ENCODE results near the gene KCNH6.

DNA sequence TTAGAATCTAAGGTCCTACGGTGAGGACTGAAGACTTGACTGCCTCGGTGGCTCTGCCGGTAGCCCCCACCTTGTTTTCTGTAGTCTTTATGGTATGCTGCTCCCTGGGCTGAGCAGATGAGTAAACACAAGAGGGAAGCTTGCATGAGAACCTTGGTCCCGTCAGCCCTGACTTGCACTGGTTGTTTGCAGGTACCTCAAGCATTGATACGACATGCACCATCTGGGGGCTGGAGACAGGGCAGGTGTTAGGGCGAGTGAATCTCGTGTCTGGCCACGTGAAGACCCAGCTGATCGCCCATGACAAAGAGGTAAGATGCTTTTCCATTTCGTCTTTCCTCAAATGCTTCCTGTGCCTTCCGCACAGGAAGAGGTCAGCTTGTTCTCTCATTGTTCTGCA is 56.5 kb downstream of the KCNH6 start:
- TF ChIP-seq POU2F2 (IDR thresholded peaks at IDR 0.05; ENCODE audit: low read depth, low read length), result no peak
- TF ChIP-seq TAF1 (IDR thresholded peaks at IDR 0.05; ENCODE audit: low read depth, low read length), result no peak
- no peak for TF ChIP-seq POLR2A (IDR thresholded peaks at IDR 0.05; ENCODE audit: low read depth, low read length)
- TF ChIP-seq POLR2AphosphoS5 (IDR thresholded peaks at IDR 0.05; ENCODE audit: low read depth, low read length), result no peak

All from GM12891 (cell line).